ENCODE data around the gene MYO19.

Gene MYO19

DNA sequence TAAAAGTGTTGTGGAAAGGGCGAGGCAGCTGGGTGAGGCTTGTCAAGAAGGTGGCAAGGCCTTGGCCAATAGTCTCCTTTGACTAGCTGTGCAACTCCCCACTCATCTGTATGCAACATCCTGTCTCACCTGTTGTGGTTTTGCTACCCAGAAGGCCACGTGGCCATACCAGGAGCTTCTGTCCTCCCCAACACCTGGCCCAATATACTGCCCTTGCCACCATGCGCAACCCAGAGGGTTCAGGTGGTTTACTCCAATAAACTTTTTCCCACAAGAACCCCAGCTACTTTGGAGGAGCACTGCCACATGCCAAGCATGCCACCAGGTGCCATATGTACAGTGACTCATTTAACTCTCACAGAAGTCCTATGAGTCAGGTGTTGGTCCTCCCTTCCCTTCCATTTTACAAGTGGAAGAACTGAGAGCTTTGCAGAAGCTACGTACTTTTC lies 10.2 kb downstream of the MYO19 start:
- peak overlapping the region; percentile 22; the same call in 1 of the 2 replicates for H3K27ac ChIP-seq
- TF ChIP-seq, protein P1, sequence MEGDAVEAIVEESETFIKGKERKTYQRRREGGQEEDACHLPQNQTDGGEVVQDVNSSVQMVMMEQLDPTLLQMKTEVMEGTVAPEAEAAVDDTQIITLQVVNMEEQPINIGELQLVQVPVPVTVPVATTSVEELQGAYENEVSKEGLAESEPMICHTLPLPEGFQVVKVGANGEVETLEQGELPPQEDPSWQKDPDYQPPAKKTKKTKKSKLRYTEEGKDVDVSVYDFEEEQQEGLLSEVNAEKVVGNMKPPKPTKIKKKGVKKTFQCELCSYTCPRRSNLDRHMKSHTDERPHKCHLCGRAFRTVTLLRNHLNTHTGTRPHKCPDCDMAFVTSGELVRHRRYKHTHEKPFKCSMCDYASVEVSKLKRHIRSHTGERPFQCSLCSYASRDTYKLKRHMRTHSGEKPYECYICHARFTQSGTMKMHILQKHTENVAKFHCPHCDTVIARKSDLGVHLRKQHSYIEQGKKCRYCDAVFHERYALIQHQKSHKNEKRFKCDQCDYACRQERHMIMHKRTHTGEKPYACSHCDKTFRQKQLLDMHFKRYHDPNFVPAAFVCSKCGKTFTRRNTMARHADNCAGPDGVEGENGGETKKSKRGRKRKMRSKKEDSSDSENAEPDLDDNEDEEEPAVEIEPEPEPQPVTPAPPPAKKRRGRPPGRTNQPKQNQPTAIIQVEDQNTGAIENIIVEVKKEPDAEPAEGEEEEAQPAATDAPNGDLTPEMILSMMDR (conservative IDR thresholded peaks at IDR 0.05; ENCODE audit: low read depth) = no peak
- DNase-seq (ENCODE audit: low spot score) = peak; percentile 34
- POLR2A ChIA-PET (ENCODE audit: low non-redundant PET) = no interaction called here
- CTCF ChIA-PET = no interaction called here

DNA sequence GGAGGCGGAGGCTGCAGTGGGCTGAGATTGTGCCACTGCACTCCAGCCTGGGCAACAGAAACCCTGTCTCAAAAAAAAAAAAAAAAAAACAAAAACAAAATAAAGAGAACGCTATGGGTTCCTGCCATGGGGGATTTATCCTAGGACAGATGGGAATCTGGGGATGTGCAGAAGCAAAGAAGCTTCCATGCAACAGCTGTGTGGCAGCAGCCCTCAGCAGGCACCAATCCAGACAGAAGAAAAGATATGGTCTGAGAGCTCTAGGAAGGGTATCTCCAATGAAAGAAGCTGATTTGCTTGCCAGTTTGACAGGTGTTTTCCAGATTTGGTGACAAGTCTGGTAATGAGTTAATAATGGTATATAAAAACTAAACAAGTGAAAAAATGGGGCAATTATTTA lies 11.6 kb downstream of the MYO19 start:
- TF ChIP-seq, protein P1 (conservative IDR thresholded peaks at IDR 0.05; ENCODE audit: low read depth) = no peak
- no peak for DNase-seq (ENCODE audit: low spot score)
- H3K27ac ChIP-seq = no peak overlapping the region
- ChIA-PET CTCF (no interaction called here), POLR2A (ENCODE audit: low non-redundant PET) (no interaction called here)

DNA sequence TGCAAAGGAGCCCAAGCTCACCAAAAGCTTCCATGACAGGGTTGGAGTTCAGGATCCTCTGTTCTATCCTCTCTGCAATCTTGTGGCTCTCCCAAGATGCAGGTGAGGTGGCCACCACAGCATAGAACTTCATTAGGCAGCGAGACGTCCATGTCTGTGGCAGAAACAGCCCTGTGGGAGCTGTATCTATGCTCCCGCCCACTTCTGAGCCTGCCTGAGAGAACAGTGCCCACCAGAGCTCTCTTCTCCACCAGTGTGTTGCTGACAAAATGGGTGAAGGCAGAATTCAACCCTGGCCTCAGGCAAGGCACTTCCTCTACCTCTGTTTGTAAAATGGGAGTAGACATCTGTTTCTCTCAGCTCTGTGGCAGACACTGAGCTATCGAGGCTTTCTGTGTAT lies 18.8 kb downstream of the MYO19 start:
- H3K27ac ChIP-seq = no peak overlapping the region
- no peak for DNase-seq (ENCODE audit: low spot score)
- POLR2A ChIA-PET (ENCODE audit: low non-redundant PET) = no interaction called here
- TF ChIP-seq, protein P1 (conservative IDR thresholded peaks at IDR 0.05; ENCODE audit: low read depth) = no peak
- CTCF ChIA-PET = interaction anchor here (0.5 kb wide), 1 partner anchor 752 kb away, joined by 4 read pairs; no protein-coding TSS in a partner anchor

DNA sequence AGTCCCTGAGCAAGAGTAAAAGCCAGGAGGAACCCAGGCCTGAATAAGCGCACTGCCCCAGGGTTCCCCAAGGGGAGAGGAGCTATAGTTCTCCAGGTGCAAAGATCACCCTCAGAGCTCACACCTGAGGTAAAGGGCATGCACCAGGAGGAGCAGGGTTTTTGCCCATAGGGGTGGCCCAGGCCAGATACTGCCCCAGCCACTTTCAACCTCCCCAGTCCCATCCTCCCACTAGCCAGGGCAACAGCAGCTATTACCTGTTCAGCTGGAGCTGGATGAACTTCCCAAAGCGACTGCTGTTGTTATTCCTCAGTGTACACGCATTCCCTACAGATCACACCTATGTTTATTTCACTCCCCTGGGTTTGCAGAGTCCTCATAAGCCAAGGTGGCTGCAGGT lies 19.8 kb downstream of the MYO19 start:
- TF ChIP-seq, protein P1 (conservative IDR thresholded peaks at IDR 0.05; ENCODE audit: low read depth) = no peak
- DNase-seq (ENCODE audit: low spot score) = no peak
- ChIA-PET CTCF (no interaction called here), POLR2A (ENCODE audit: low non-redundant PET) (interaction anchor here (1.1 kb wide), 1 partner anchor 13 kb away, joined by 3 read pairs; no protein-coding TSS in a partner anchor)
- peak overlapping the region; percentile 10; the same call in 1 of the 2 replicates for H3K27ac ChIP-seq

DNA sequence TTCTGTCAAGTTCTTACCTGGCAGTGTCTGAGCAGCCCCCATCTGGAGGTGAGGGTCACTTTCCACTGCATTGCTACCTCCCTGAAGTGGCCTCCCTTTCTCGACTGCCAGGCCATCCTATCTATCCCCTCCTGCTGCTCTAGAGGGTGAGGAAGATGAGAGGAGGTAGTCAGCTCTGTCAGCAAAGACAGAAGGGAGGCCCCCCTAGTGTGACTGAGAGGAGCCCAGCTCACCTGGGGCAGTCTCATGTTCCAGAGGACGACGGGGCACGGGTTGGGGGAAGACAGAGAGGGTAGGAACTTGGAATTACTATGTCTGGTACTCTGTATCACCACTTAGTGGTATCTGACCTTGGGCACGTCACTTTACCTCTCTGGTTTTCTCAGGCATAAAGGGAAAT lies 22.0 kb downstream of the MYO19 start:
- POLR2A ChIA-PET (ENCODE audit: low non-redundant PET) = no interaction called here
- TF ChIP-seq, protein P1 (conservative IDR thresholded peaks at IDR 0.05; ENCODE audit: low read depth) = no peak
- CTCF ChIA-PET = no interaction called here

DNA sequence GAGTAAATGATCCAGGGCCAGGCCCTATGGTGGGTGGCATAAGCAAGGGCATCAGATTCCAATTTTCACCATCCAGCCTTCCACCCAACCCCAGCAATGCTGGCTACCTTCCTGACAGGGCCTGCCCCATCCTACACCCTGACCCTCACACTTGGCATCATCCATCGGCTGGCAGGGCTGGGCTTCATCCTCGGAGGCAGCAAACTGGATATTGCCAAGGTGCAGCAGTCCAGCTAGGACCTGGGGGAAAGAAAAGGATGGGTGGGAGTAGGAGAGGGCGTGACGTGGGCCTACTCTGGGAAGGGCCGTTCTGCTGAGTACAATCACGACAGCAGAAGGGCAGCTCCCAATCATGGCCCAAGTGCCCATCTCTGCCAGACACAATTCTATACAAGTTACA lies 23.5 kb downstream of the MYO19 start:
- CTCF ChIA-PET = no interaction called here
- TF ChIP-seq, protein P1 (conservative IDR thresholded peaks at IDR 0.05; ENCODE audit: low read depth) = no peak
- POLR2A ChIA-PET (ENCODE audit: low non-redundant PET) = interaction anchor here (0.5 kb wide), 1 partner anchor 19 kb away, joined by 4 read pairs; no protein-coding TSS in a partner anchor
- peak overlapping the region; percentile 9; the same call in 1 of the 2 replicates for H3K27ac ChIP-seq
- no peak for DNase-seq (ENCODE audit: low spot score)

More for the DNA sequence above, 22.0 kb downstream of the MYO19 start:
- no peak for DNase-seq (ENCODE audit: low spot score)
- no peak overlapping the region for H3K27ac ChIP-seq
